Measurements from ENCODE around the gene FGFBP2. TPM values are rescaled to one million over a fixed set of nuclear protein-coding genes. Genes with fewer than 3 reads are reported as not detected.

FGFBP2 gene
- total RNA-seq, 1 experiment from 2014 or later: not detected

GRCh38 chr4:16007471-16008095, 44.6 kb upstream of the FGFBP2 start:
- no TSS peak for BruUV-seq (replicated peaks)
- Histone ChIP-seq H3K4me2 (no peak overlapping the region), H3K79me2 (ENCODE audit: low read depth) (no peaks in the 10 kb centered on the region), H3K9me3 (ENCODE audit: insufficient read depth, low read depth) (no peaks in the 10 kb centered on the region), H3K27me3 (ENCODE audit: insufficient read depth, low read depth) (no peaks in the 10 kb centered on the region), H3K4me3 (no peak overlapping the region), H3F3A (ENCODE audit: insufficient read depth, low read depth) (no peaks in the 10 kb centered on the region), H3K27ac (no peak overlapping the region), H3K36me3 (ENCODE audit: low read depth) (no peaks in the 10 kb centered on the region), H3K4me1 (replicated peaks; ENCODE audit: insufficient read depth) (no peaks in the 10 kb centered on the region), H3K9me2 (ENCODE audit: insufficient read depth) (no peaks in the 10 kb centered on the region), H4K20me1 (ENCODE audit: insufficient read depth) (no peaks in the 10 kb centered on the region), H2AFZ (no peak overlapping the region)
- intact Hi-C loops (cut with micrococcal nuclease; ENCODE audit: unreplicated experiment): no loop called here
- DNase-seq: no peak
- TF ChIP-seq CTCF (conservative IDR thresholded peaks at IDR 0.05): no peak
- no peak for TF ChIP-seq EZH2 (IDR thresholded peaks at IDR 0.05; ENCODE audit: low read depth)
- POLR2A ChIA-PET (ENCODE audit: unreplicated experiment): no interaction called here
- CTCF ChIA-PET: no interaction called here

GRCh38 chr4:16006771-16007446, 43.9 kb upstream of the FGFBP2 start:
- Histone ChIP-seq H3K4me2 (no peak overlapping the region), H3K36me3 (ENCODE audit: low read depth) (no peaks in the 10 kb centered on the region), H3F3A (ENCODE audit: insufficient read depth, low read depth) (no peaks in the 10 kb centered on the region), H3K4me3 (no peak overlapping the region), H3K9me2 (ENCODE audit: insufficient read depth) (no peaks in the 10 kb centered on the region), H4K20me1 (ENCODE audit: insufficient read depth) (no peaks in the 10 kb centered on the region), H3K27me3 (ENCODE audit: insufficient read depth, low read depth) (no peaks in the 10 kb centered on the region), H3K9me3 (ENCODE audit: insufficient read depth, low read depth) (no peaks in the 10 kb centered on the region), H3K79me2 (ENCODE audit: low read depth) (no peaks in the 10 kb centered on the region), H2AFZ (no peak overlapping the region), H3K27ac (no peak overlapping the region), H3K4me1 (replicated peaks; ENCODE audit: insufficient read depth) (no peaks in the 10 kb centered on the region)
- no peak for DNase-seq
- BruUV-seq (replicated peaks): no TSS peak
- no peak for TF ChIP-seq EZH2 (IDR thresholded peaks at IDR 0.05; ENCODE audit: low read depth)
- TF ChIP-seq CTCF (conservative IDR thresholded peaks at IDR 0.05): no peak
- intact Hi-C loops (cut with micrococcal nuclease; ENCODE audit: unreplicated experiment): no loop called here
- ChIA-PET POLR2A (ENCODE audit: unreplicated experiment) (no interaction called here), CTCF (no interaction called here)

DNA sequence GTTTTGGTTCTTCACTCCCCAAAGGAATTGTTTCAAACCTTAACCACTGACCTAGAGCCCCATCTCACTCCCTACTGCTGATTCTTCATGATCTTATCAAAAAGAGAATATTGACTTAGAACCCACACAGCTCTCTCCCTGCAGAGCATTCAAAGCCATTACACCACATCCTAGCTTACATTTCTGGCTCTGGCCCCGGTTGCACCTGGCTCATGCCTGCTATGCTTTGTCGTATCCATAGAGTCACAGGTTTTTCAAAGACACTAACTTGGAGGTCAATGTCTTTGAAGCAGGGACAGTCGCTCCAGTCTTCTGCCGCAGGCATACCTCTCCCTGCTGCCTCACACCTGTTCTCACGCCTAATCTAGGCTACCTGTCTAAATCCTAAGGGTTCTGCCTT, 42.7 kb upstream of the FGFBP2 start:
- POLR2A ChIA-PET (ENCODE audit: unreplicated experiment): no interaction called here
- H3K79me2 ChIP-seq (ENCODE audit: low read depth): no peaks in the 10 kb centered on the region
- no peaks in the 10 kb centered on the region for H4K20me1 ChIP-seq (ENCODE audit: insufficient read depth)
- TF ChIP-seq EZH2 (IDR thresholded peaks at IDR 0.05; ENCODE audit: low read depth) (no peak), CTCF (conservative IDR thresholded peaks at IDR 0.05) (no peak)
- DNase-seq: no peak
- no peaks in the 10 kb centered on the region for H3K9me2 ChIP-seq (ENCODE audit: insufficient read depth)
- CTCF ChIA-PET: no interaction called here
- intact Hi-C loops (cut with micrococcal nuclease; ENCODE audit: unreplicated experiment): no loop called here
- H3K4me2 ChIP-seq: no peak overlapping the region
- H3K27me3 ChIP-seq (ENCODE audit: insufficient read depth, low read depth): no peaks in the 10 kb centered on the region
- no TSS peak for BruUV-seq (replicated peaks)
- no peaks in the 10 kb centered on the region for H3F3A ChIP-seq (ENCODE audit: insufficient read depth, low read depth)
- H3K27ac ChIP-seq: no peak overlapping the region
- H2AFZ ChIP-seq: no peak overlapping the region
- H3K36me3 ChIP-seq (ENCODE audit: low read depth): no peaks in the 10 kb centered on the region
- no peaks in the 10 kb centered on the region for H3K9me3 ChIP-seq (ENCODE audit: insufficient read depth, low read depth)
- no peaks in the 10 kb centered on the region for H3K4me1 ChIP-seq (replicated peaks; ENCODE audit: insufficient read depth)
- no peak overlapping the region for H3K4me3 ChIP-seq

Measured in PC-9 (cell line).